ENCODE data around the gene MSMB. TPM values are rescaled to one million over a fixed set of nuclear protein-coding genes. Genes with fewer than 3 reads are reported as not detected.
"Not testable (repeated sequence)": the region's sequence is repeated elsewhere in the genome, so short reads cannot be mapped to it uniquely, and the experiment has no call there.

Gene MSMB
- total RNA-seq, 6 experiments from 2014 or later: 0.65 TPM; not detected in 5

GRCh38 chr10:46068117-46068516, 22.0 kb upstream of the MSMB start:
- no peak for TF ChIP-seq CTCF (IDR thresholded peaks at IDR 0.05)
- H3K4me1 Mint-ChIP-seq (ENCODE audit: low read depth): peaks cover 14% of the 10 kb centered on the region
- no peak overlapping the region for H3K4me3 Mint-ChIP-seq
- no peaks in the 10 kb centered on the region for H3K36me3 Mint-ChIP-seq (ENCODE audit: low read depth)
- H3K9me3 Mint-ChIP-seq: no peaks in the 10 kb centered on the region
- DNase-seq: no peak
- peaks cover 13% of the 10 kb centered on the region for H3K27me3 Mint-ChIP-seq (ENCODE audit: insufficient read depth)
- H3K27ac Mint-ChIP-seq: no peak overlapping the region

- Mint-ChIP-seq H3K36me3 (ENCODE audit: low read depth) (no peaks in the 10 kb centered on the region), H3K27ac (no peak overlapping the region), H3K4me3 (no peak overlapping the region), H3K4me1 (ENCODE audit: low read depth) (no peaks in the 10 kb centered on the region), H3K9me3 (no peaks in the 10 kb centered on the region), H3K27me3 (ENCODE audit: insufficient read depth) (peaks cover 15% of the 10 kb centered on the region)
- no peak for DNase-seq
- TF ChIP-seq CTCF (IDR thresholded peaks at IDR 0.05): no peak
These were observed 18.3 kb upstream of the MSMB start for GRCh38 chr10:46064269-46064817.

- no peak for TF ChIP-seq CTCF (IDR thresholded peaks at IDR 0.05)
- no peaks in the 10 kb centered on the region for H3K4me1 Mint-ChIP-seq (ENCODE audit: low read depth)
- no peaks in the 10 kb centered on the region for H3K36me3 Mint-ChIP-seq (ENCODE audit: low read depth)
- H3K27me3 Mint-ChIP-seq (ENCODE audit: insufficient read depth): peaks cover 15% of the 10 kb centered on the region
- no peak for DNase-seq
- no peak overlapping the region for H3K27ac Mint-ChIP-seq
- H3K4me3 Mint-ChIP-seq: no peak overlapping the region
- no peaks in the 10 kb centered on the region for H3K9me3 Mint-ChIP-seq
These were observed 16.8 kb upstream of the MSMB start for GRCh38 chr10:46062723-46063428.

- no peak for DNase-seq
- H3K4me3 Mint-ChIP-seq: no peak overlapping the region
- H3K27ac Mint-ChIP-seq: no peak overlapping the region
- H3K36me3 Mint-ChIP-seq (ENCODE audit: low read depth): 0 out of 2 replicates have a peak, but pooled peaks cover 9% of the 10 kb centered on the region
- TF ChIP-seq CTCF (IDR thresholded peaks at IDR 0.05): no peak
- H3K4me1 Mint-ChIP-seq (ENCODE audit: low read depth): no peaks in the 10 kb centered on the region
- H3K9me3 Mint-ChIP-seq: peaks cover 5% of the 10 kb centered on the region; the same call in 1 of the 2 replicates
- peaks cover 21% of the 10 kb centered on the region for H3K27me3 Mint-ChIP-seq (ENCODE audit: insufficient read depth)
These were observed 14.6 kb upstream of the MSMB start for GRCh38 chr10:46060706-46061105.

- H3K9me3 Mint-ChIP-seq; DNase-seq; H3K36me3 Mint-ChIP-seq (ENCODE audit: low read depth); H3K4me1 Mint-ChIP-seq (ENCODE audit: low read depth); H3K4me3 Mint-ChIP-seq; H3K27ac Mint-ChIP-seq: not testable (repeated sequence)
- H3K27me3 Mint-ChIP-seq (ENCODE audit: insufficient read depth): peaks cover 31% of the 10 kb centered on the region
These were observed 11.9 kb upstream of the MSMB start for GRCh38 chr10:46057927-46058326.

- H3K4me1 Mint-ChIP-seq (ENCODE audit: low read depth): no peaks in the 10 kb centered on the region
These were observed 11.0 kb upstream of the MSMB start for GRCh38 chr10:46057038-46057437.

More at GRCh38 chr10:46057038-46057437, 11.0 kb upstream of the MSMB start:
- peaks cover 30% of the 10 kb centered on the region for H3K27me3 Mint-ChIP-seq (ENCODE audit: insufficient read depth)
- H3K4me3 Mint-ChIP-seq: no peak overlapping the region
- H3K36me3 Mint-ChIP-seq (ENCODE audit: low read depth): 0 out of 2 replicates have a peak, but pooled peaks cover 9% of the 10 kb centered on the region
- H3K9me3 Mint-ChIP-seq: peaks cover 5% of the 10 kb centered on the region; the same call in 1 of the 2 replicates
- no peak for TF ChIP-seq CTCF (IDR thresholded peaks at IDR 0.05)
- DNase-seq: no peak
- no peak overlapping the region for H3K27ac Mint-ChIP-seq
